AG10803 (cell line): Measurements from ENCODE around the gene HAUS8.
"Not testable (repeated sequence)": the region's sequence is repeated elsewhere in the genome, so short reads cannot be mapped to it uniquely, and the experiment has no call there.

Experiments
- DNase-seq: peaks from one replicate; pipeline ENCODE4 v3.0.0; 2010; ENCODE audit warnings: low read depth
- H3K4me3 ChIP-seq: 2 replicates; pipeline ENCODE4 v1.5.1; 2011; ENCODE audit warnings: mild to moderate bottlenecking, low read length, control low read depth
- TF ChIP-seq, protein P1 (sequence below): conservative IDR thresholded peaks from 2 replicates; pipeline ENCODE4 v1.5.1; 2011; ENCODE audit warnings: mild to moderate bottlenecking, low read length, control low read depth, inconsistent platforms

The HAUS8 gene

GRCh38 chr19:17109300-17109699 lies 34.0 kb upstream of the HAUS8 start:
- H3K4me3 ChIP-seq: no peak overlapping the region
- DNase-seq: no peak
- TF ChIP-seq, protein P1, sequence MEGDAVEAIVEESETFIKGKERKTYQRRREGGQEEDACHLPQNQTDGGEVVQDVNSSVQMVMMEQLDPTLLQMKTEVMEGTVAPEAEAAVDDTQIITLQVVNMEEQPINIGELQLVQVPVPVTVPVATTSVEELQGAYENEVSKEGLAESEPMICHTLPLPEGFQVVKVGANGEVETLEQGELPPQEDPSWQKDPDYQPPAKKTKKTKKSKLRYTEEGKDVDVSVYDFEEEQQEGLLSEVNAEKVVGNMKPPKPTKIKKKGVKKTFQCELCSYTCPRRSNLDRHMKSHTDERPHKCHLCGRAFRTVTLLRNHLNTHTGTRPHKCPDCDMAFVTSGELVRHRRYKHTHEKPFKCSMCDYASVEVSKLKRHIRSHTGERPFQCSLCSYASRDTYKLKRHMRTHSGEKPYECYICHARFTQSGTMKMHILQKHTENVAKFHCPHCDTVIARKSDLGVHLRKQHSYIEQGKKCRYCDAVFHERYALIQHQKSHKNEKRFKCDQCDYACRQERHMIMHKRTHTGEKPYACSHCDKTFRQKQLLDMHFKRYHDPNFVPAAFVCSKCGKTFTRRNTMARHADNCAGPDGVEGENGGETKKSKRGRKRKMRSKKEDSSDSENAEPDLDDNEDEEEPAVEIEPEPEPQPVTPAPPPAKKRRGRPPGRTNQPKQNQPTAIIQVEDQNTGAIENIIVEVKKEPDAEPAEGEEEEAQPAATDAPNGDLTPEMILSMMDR: no peak

- no peak for DNase-seq
- TF ChIP-seq, protein P1: no peak
- peak overlapping the region; percentile 26; the same call in 1 of the 2 replicates for H3K4me3 ChIP-seq
Observed at GRCh38 chr19:17108453-17108784, 33.2 kb upstream of the HAUS8 start.

DNA sequence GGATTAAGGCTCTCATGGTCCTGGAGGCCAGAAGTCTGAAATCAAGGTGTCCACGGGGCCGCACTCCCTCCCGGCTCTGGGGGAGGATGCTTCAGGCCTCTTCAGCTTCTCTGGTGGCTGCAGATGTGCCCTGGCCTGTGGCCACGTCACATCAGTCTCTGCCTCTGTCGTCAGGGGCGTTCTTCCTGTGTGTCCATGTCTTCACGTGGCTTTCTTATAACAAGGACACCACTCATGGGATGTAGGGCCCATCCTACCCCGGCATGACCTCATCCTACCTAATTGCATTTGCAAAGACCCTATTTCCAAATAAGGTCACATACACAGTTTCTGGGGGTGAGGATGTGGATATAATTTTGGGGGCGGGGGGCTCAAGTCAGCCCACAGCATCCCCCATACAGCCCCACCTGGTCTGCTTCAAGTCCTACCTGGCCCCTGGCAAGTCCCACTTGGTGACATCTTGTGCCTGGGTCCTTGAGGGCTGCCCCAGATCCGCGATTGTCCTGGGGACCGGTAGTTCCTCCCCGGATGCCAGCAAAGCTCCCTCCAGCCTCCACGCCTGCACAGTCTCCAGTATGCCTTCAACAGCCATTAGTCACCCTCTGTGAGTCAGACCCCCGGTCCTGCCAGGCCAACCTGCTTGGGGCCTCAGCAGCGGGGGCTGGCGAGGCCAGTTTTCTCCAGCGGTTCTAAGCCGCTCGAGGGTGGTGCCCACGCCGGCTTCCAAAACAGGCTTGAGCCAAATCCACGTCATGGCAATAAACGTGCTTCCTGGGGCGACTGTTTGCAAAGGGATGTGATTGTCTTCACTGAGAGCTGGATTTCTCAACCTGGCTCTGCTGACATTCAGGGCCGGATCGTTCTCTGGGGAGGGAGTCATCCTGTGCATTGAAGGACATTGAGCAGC lies 32.5 kb upstream of the HAUS8 start:
- peak; percentile 98 for DNase-seq
- H3K4me3 ChIP-seq: peak overlapping the region; percentile 47
- TF ChIP-seq, protein P1: no peak

DNA sequence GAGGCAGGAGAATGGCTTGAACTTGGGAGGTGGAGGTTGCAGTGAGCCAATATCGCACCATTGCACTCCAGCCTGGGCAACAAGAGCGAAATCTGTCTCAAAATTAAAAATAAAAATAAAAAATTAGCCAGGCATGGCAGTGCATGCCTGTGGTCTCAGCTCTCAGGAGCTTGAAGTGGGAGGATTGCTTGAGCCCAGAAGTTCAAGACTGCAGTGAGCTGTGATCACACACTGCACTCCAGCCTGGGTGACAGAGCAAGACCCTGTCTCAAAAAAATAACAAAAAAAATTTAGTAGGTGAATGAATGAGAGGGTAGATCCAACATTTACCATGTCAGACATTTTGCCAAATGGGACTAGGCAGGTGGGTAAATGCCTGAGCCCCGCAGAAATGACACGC lies 31.7 kb upstream of the HAUS8 start:
- not testable (repeated sequence) for H3K4me3 ChIP-seq
- DNase-seq: peak; percentile 39

- no peak for DNase-seq
- no peak overlapping the region for H3K4me3 ChIP-seq
Observed at GRCh38 chr19:17105556-17105955, 30.3 kb upstream of the HAUS8 start.

GRCh38 chr19:17104679-17105078 lies 29.4 kb upstream of the HAUS8 start:
- no peak for DNase-seq
- no peak overlapping the region for H3K4me3 ChIP-seq

More at GRCh38 chr19:17105556-17105955, 30.3 kb upstream of the HAUS8 start:
- TF ChIP-seq, protein P1: no peak

DNA sequence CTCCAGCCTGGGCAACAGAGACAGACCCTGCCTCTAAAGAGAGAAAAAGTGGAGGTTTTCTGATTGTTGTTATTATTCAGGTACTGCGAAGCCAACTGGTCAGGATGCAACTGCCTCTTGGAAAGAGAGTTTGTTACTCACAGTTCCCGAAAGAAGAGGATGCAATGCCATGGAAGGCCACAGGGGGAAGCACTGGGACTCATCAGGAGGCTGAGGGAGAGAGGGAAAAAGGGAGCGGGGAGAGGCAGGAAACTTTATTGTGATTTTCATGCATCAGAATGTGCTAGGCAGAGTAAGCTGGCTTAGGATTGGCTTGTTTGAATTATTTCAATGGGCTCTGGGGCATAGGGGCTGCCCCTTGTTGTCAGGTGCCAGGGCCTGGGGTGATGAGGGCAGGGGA lies 27.9 kb upstream of the HAUS8 start:
- no peak overlapping the region for H3K4me3 ChIP-seq
- DNase-seq: no peak

More at GRCh38 chr19:17104679-17105078, 29.4 kb upstream of the HAUS8 start:
- TF ChIP-seq, protein P1: no peak

More for the DNA sequence above, 27.9 kb upstream of the HAUS8 start:
- TF ChIP-seq, protein P1: peak; percentile 62
